Measurements from ENCODE around the gene SRGAP1. TPM values are rescaled to one million over a fixed set of nuclear protein-coding genes. Genes with fewer than 3 reads are reported as not detected.

SRGAP1 gene
- total and polyA plus RNA-seq, 9 of the 15 experiments (the other 6 are each of a cell fraction or from before 2014, with no cell fraction given): 0.01 to 0.13 (median 0.04) TPM; not detected in 3

DNA sequence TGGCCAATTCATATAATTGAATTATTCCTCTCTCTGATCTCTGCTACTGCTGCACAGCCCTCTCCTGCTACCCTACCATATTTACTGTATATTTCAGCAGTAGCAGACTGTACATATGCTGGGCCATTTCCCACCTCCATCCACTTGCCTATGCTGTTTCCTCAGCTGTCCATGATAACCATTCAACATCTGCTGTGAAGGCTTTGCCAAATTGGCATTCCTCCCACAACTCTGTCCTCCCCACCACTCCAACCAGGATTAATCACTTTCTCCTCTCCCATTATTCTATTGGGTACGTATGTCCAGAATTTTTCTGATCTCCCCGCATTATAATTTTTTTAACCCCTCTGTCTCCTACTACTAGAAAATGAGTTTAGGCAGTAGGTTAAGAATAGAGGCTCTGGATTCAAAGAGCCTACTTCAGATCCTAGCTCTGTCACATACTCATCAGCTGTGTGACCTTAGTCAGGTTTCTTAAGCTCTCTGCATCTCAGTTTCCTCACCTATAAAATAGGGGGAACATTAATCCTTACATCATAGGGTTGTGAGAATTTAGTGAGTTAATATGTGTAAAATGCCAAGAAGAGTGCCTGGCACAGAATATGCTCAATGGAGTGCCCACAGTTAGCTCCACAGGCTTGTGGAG lies 254.3 kb downstream of the SRGAP1 start:
- Histone ChIP-seq H3K4me2 (ENCODE audit: insufficient read depth, low read length) (no peak overlapping the region), H3K27me3 (ENCODE audit: control insufficient read depth in 2 of 2, insufficient read depth in 2 of 2, low read length in 2 of 2) (no peaks in the 10 kb centered on the region), H3K79me2 (ENCODE audit: control insufficient read depth, insufficient read depth, low read length) (no peaks in the 10 kb centered on the region), H3K27ac (ENCODE audit: extremely low read depth, low read depth, low read length) (no peak overlapping the region), H3K9me1 (ENCODE audit: control insufficient read depth, insufficient read depth, low read length) (no peaks in the 10 kb centered on the region), H3K36me3 (ENCODE audit: control insufficient read depth, insufficient read depth, low read length) (no peaks in the 10 kb centered on the region), H4K20me1 (replicated peaks; ENCODE audit: control insufficient read depth, insufficient read depth, low read length) (no peaks in the 10 kb centered on the region), H3K9me3 (replicated peaks; ENCODE audit: control insufficient read depth, insufficient read depth, low read depth, low read length) (no peaks in the 10 kb centered on the region), H3K4me3 (no peak overlapping the region), H3K4me1 (replicated peaks in 1 of 2; ENCODE audit: control insufficient read depth in 2 of 2, insufficient read depth in 2 of 2, low read length in 2 of 2) (no peaks in the 10 kb centered on the region), H3K9ac (ENCODE audit: insufficient read depth in 1 of 2, low read depth in 2 of 2, low read length in 2 of 2) (no peak overlapping the region), H2AFZ (ENCODE audit: low read depth, low read length) (no peak overlapping the region)
- no peak for FAIRE-seq
- ChIA-PET CTCF (ENCODE audit: low intra/inter-chr PET ratio) (no interaction called here), POLR2A (interaction anchor here (0.7 kb wide), 2 partner anchors 973 to 1352 kb away, joined by 3 to 4 read pairs; no protein-coding TSS in a partner anchor)
- BruUV-seq (replicated peaks): no TSS peak
- TF ChIP-seq HDGF (IDR thresholded peaks at IDR 0.05) (no peak), HDAC3 (IDR thresholded peaks at IDR 0.05; ENCODE audit: borderline replicate concordance, partially characterized antibody) (no peak), ATF7 (IDR thresholded peaks at IDR 0.05) (no peak), ARID1B (IDR thresholded peaks at IDR 0.05) (no peak), SIX5 (IDR thresholded peaks at IDR 0.05; ENCODE audit: borderline replicate concordance in 1 of 2, insufficient read depth in 1 of 2, low read depth in 1 of 2, low read length in 2 of 2) (no peak), RFX1 (IDR thresholded peaks at IDR 0.05) (no peak), NR1H2 (CRISPR knock-in tag; IDR thresholded peaks at IDR 0.05) (no peak), EP400 (IDR thresholded peaks at IDR 0.05) (no peak), POLR2B (IDR thresholded peaks at IDR 0.05; ENCODE audit: low read depth, partially characterized antibody) (no peak), MAFF (IDR thresholded peaks at IDR 0.05; ENCODE audit: low read length) (no peak), ZNF41 (CRISPR knock-in tag; conservative IDR thresholded peaks at IDR 0.05) (no peak), BRCA1 (IDR thresholded peaks at IDR 0.05) (no peak), BRCA1 (CRISPR knock-in tag; IDR thresholded peaks at IDR 0.05) (no peak)
- TF ChIP-seq, protein P1, sequence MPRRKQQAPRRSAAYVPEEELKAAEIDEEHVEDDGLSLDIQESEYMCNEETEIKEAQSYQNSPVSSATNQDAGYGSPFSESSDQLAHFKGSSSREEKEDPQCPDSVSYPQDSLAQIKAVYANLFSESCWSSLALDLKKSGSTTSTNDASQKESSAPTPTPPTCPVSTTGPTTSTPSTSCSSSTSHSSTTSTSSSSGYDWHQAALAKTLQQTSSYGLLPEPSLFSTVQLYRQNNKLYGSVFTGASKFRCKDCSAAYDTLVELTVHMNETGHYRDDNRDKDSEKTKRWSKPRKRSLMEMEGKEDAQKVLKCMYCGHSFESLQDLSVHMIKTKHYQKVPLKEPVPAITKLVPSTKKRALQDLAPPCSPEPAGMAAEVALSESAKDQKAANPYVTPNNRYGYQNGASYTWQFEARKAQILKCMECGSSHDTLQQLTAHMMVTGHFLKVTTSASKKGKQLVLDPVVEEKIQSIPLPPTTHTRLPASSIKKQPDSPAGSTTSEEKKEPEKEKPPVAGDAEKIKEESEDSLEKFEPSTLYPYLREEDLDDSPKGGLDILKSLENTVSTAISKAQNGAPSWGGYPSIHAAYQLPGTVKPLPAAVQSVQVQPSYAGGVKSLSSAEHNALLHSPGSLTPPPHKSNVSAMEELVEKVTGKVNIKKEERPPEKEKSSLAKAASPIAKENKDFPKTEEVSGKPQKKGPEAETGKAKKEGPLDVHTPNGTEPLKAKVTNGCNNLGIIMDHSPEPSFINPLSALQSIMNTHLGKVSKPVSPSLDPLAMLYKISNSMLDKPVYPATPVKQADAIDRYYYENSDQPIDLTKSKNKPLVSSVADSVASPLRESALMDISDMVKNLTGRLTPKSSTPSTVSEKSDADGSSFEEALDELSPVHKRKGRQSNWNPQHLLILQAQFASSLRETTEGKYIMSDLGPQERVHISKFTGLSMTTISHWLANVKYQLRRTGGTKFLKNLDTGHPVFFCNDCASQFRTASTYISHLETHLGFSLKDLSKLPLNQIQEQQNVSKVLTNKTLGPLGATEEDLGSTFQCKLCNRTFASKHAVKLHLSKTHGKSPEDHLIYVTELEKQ (CRISPR knock-in tag; IDR thresholded peaks at IDR 0.05): no peak
- TF ChIP-seq, protein P2, sequence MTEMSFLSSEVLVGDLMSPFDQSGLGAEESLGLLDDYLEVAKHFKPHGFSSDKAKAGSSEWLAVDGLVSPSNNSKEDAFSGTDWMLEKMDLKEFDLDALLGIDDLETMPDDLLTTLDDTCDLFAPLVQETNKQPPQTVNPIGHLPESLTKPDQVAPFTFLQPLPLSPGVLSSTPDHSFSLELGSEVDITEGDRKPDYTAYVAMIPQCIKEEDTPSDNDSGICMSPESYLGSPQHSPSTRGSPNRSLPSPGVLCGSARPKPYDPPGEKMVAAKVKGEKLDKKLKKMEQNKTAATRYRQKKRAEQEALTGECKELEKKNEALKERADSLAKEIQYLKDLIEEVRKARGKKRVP (CRISPR knock-in tag; IDR thresholded peaks at IDR 0.05): no peak
- 0% methylated on average over 2 of the region's 2 CpGs for WGBS (ENCODE audit: insufficient coverage, low coverage, missing lambda C conversion rate)
- DNase-seq (ENCODE audit: extremely low read depth in 1 of 4, low spot score in 3 of 4): no peak
- ATAC-seq: no peak
- intact Hi-C loops (cut with micrococcal nuclease): no loop called here
- in situ Hi-C loops (cut with MboI): no loop called here

Data from K562 (cell line).